NT2/D1 (cell line): Measurements from ENCODE around the gene LCORL.

Source experiments
- SUZ12 ChIP-seq: IDR thresholded peaks from 2 replicates; pipeline ENCODE4 v1.6.1; 2011; ENCODE audit not compliant: insufficient read length, insufficient read depth; ENCODE audit errors: extremely low read depth
- YY1 ChIP-seq: IDR thresholded peaks from 2 replicates; pipeline ENCODE4 v1.6.1; 2011; ENCODE audit not compliant: insufficient read length, insufficient read depth
- ZNF274 ChIP-seq: IDR thresholded peaks from 2 replicates; pipeline ENCODE4 v1.6.1; 2011; ENCODE audit warnings: mild to moderate bottlenecking, low read depth, low read length

DNA sequence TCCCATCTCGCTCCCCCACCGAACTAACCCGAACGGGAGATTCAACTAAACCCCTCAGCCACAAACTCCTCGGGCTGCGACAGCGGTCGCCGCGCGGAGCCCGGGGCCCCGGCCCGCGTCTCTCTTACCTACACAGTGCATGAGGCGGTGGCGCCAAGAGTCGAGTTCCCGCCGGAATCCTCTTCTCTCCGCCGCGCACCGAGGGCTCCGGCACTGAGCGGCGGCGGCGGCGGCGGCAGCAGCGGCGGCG is 160 bp downstream of the LCORL start:
- TF ChIP-seq YY1 (no peak), ZNF274 (no peak), SUZ12 (no peak)
